T-helper 1 cell treated with Interleukin-12 subunit alpha and Interleukin-12 subunit beta and Interleukin-4 antibody, amounts not matched to agents 30 ng/mL and 1 ng/mL, for 36 hours (primary cell): ENCODE measurements around the gene RBP5. TPM values are rescaled to one million over a fixed set of nuclear protein-coding genes. Genes with fewer than 3 reads are reported as not detected.

Source experiments
- intact Hi-C: fragments of 100-400 bp; cut with micrococcal nuclease; formaldehyde crosslinking; loops from one replicate; pipeline ENCODE4 v1.15.1; 2024
- total RNA-seq: library from RNA; stranded (reverse); gene quantifications from 2 replicates; pipeline ENCODE4 v1.2.3, GENCODE V29; 2022

Gene RBP5
- total RNA-seq, 1 donor from 2014 or later: 0.27 TPM

GRCh38 chr12:7125632-7126227 lies 3.0 kb downstream of the RBP5 start:
- intact Hi-C loops: no loop called here

GRCh38 chr12:7123806-7124522 lies 4.7 kb downstream of the RBP5 start:
- intact Hi-C loops: no loop called here

- intact Hi-C loops: no loop called here
These were observed 5.6 kb downstream of the RBP5 start for GRCh38 chr12:7122811-7123769.

- intact Hi-C loops: no loop called here
These were observed 7.4 kb downstream of the RBP5 start for GRCh38 chr12:7121324-7121723.

GRCh38 chr12:7120166-7120565 lies 8.5 kb downstream of the RBP5 start:
- intact Hi-C loops: no loop called here

- intact Hi-C loops: no loop called here
These were observed 9.8 kb downstream of the RBP5 start for GRCh38 chr12:7118881-7119280.

- intact Hi-C loops: no loop called here
These were observed 11.0 kb downstream of the RBP5 start for GRCh38 chr12:7117670-7118069.

- intact Hi-C loops: no loop called here
These were observed 11.8 kb downstream of the RBP5 start for GRCh38 chr12:7116916-7117315.

- intact Hi-C loops: no loop called here
These were observed 12.5 kb downstream of the RBP5 start for GRCh38 chr12:7116196-7116595.

- intact Hi-C loops: no loop called here
These were observed 13.8 kb downstream of the RBP5 start for GRCh38 chr12:7114851-7115250.

- intact Hi-C loops: no loop called here
These were observed 14.7 kb downstream of the RBP5 start for GRCh38 chr12:7114008-7114407.

- intact Hi-C loops: loop anchor here (1.0 kb wide), 8 partner anchors 17 to 261 kb away; partner anchors contain the start of genes C12orf57, CLSTN3, EMG1 and LPCAT3
These were observed 15.3 kb downstream of the RBP5 start for GRCh38 chr12:7113389-7113871.

GRCh38 chr12:7112041-7112440 lies 16.6 kb downstream of the RBP5 start:
- intact Hi-C loops: no loop called here

- intact Hi-C loops: no loop called here
These were observed 18.0 kb downstream of the RBP5 start for GRCh38 chr12:7110661-7111060.

GRCh38 chr12:7109572-7109920 lies 19.1 kb downstream of the RBP5 start:
- intact Hi-C loops: loop anchor here (1.0 to 5.0 kb wide), 6 partner anchors 17 to 502 kb away; partner anchors contain the start of genes C12orf57, C1R, CHD4 and CLSTN3

GRCh38 chr12:7108796-7109571 lies 19.7 kb downstream of the RBP5 start, which contains the start of gene C1RL:
TSS of gene C1RL (minus strand) at chr12:7109214. CDS start at chr12:7109180, 34 bp downstream.
- intact Hi-C loops: loop anchor here (1.0 to 5.0 kb wide), 10 partner anchors 17 to 502 kb away; partner anchors contain the start of genes C12orf57, C1R, CHD4 and CLSTN3

GRCh38 chr12:7108003-7108795 lies 20.5 kb downstream of the RBP5 start:
- intact Hi-C loops: loop anchor here (1.0 to 5.0 kb wide), 5 partner anchors 80 to 501 kb away; partner anchors contain the start of genes CHD4, EMG1 and PHB2

- intact Hi-C loops: loop anchor here (1.0 to 5.0 kb wide), 5 partner anchors 81 to 500 kb away; partner anchors contain the start of genes CHD4, EMG1 and PHB2
These were observed 21.1 kb downstream of the RBP5 start for GRCh38 chr12:7107636-7108002.

GRCh38 chr12:7107181-7107580 lies 21.5 kb downstream of the RBP5 start:
- intact Hi-C loops: loop anchor here (5.0 kb wide), 1 partner anchor 500 kb away; the partner anchor contains the start of gene CHD4
